Measurements from ENCODE around the gene CDYL2.

Gene CDYL2

DNA sequence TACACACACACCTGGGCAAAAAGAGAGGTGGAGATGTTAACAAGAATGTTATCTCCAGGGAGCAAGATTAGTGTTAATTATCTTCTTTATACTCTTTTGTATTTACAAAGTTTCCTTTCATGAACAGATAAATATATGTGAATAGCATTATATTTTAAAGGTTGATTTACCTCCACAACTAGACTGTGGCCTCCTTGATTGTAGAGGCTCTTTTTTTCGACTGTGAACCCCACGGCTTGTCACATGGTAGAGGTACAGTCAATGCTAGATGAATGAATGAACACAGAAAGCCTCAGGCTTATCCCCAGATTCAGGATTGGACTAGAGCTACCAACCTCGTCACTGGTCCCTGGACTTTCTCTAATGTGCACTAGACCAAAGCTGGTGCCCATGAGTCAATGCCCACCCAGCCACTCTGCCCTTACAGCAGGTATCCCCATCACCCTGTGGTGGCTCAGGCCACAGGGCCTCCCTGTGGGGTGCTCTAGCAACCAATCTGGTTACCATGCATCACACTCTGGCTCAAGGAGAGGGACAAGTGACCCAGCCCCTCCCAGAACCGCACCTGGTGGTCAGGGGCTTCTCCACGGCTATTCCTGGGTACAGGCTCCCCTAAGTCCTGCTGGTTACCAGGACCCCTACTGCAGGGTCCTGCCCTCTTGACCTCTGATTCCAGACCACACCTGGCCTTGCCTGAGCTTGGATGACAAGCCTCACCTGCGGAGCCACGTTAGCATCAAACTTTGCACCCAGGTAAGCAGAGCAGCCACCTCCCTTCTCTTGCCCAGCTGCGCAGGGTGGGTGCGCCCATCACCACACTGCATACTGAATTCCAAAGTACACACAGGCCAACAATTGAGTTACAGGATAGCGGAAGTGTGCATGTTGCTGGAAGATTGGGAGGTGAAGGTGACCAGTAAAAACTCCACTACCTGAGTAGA lies 101.0 kb downstream of the CDYL2 start:
- DNase-seq: no peak

DNA sequence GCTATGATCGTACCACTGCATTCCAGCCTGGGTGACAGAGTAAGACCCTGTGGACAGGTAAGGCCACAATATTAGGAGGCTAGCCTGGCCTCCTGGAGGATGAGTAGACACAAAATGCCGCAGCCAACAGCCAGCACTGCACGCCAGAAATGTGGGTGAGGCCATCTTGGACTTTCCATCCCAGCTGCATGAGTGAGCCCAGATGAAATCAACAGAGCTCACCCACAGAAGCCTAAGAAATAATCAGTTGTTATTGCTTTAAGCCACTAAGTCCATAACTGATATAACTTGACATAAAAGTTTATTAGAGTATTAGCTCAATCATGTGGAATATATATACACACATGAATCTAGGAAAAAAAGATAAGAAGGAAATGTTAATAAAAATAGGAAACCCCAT lies 101.7 kb downstream of the CDYL2 start:
- DNase-seq: no peak

DNA sequence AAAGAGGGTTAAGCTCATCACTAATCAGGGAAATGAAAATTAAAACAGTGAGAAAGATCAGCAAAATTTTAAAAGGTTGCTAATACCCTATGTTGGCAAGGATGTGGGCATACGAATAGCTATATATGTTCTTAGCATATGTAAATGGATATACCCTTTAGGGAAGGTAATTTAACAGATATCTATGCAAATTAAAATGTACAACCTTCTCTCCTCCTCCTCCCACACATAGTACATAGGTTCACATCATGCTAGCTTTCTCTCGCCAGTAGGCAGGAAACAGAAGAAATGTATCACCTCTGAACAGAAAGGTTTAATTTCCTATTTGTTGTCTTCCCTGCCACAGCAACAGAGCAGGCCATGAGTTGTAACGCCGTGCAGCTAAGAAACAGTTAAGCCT lies 103.8 kb downstream of the CDYL2 start:
- DNase-seq: no peak

DNA sequence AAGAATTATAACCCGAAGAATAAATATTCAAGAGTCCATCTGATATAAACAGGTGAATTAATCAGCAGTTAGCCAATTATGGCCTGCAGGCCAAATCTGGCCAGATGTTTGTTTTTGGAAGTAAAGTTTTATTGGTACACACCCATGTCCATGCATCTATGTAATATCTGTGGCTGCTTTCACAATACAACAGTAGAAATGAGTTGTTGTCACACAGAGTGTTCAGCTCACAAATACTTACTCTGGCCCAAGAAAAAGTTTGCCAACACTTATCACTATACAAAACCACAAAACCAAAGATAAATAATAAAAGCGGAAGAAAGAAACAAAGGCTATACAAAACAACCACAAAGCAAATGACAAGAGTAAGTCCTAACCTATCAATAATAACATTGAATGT lies 109.4 kb downstream of the CDYL2 start:
- DNase-seq: no peak

DNA sequence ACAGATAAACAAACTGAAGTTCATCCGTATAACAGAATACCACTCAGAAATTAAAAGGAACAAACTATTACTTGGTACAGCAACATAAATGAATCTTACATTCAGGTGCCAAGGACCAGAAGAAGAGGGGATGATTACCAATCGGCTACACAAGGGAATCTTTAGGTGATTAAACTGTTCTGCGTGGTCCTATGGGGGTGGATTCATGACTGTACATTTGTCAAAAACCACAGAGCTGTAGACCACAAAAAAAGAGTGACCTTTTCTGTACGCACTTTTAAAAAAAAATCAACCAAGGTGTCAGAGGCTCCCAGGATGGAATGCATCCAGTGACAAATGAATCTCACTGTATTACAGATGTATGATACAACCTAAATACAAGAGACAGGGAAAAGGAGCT lies 110.8 kb downstream of the CDYL2 start:
- no peak for DNase-seq

DNA sequence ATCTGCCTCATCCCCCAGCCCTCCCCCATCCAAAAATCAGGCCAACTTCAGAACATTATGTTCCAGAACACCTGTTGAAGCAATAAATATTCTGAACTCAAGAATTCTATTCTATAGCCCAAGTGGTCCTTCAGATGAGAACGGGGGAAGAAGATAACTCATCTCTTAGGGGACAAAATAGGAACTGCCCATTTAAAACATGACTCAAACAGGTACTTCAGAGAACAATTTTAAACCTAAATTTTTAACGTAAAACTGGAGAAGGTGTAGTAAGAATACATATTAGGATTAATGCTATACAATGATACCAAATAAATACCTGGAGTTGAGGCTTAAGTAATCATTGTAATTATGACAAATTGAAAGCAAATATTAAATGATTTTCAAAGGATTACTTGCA lies 112.1 kb downstream of the CDYL2 start:
- DNase-seq: no peak

DNA sequence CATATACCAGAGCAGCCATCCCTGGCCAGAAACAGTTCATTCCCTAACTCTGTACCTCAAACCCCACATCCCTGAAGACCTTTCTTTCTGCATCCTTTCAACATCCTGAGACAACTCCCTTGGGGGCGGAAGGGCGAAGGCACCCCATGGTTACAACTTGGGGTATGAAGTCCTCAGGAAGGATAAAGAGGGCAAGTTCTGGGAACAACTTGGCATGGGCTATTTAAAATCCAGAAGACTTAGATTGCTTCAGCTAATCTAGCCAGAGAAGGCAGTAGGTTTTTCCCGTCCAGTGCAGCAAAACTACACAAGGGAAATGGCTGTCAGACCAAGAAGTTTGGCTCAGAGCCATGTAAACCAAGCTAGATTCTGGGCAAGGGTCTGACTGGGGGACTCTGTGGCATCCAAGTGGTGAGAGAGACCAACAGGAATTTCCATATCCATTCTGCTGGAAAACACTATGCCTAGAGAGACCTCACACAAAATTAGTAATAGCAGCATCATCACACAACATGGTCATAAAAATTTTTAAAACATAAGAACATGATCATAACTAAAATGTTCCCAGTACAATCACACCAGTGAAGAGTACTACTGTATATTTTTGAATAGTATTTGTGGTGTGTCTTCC lies 113.2 kb downstream of the CDYL2 start:
- no peak for DNase-seq

DNA sequence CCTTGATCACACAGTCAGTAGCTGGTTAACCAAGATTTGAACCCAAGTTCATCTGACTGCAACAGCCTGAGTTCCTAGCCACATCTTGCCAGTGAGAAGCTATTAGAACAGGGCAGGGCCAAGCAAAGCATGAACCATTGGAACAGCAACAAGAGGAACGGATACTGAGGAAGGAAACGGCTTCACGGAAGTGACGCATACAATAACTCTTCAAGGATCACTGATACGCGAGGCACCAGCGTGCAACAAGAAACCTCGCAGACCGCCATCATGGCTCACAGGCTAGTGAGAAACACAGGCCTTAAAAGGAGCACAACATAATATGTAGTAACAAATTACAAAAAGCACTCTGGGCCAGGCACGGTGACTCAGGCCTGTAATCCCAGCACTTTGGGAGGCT lies 114.9 kb downstream of the CDYL2 start:
- no peak for DNase-seq

DNA sequence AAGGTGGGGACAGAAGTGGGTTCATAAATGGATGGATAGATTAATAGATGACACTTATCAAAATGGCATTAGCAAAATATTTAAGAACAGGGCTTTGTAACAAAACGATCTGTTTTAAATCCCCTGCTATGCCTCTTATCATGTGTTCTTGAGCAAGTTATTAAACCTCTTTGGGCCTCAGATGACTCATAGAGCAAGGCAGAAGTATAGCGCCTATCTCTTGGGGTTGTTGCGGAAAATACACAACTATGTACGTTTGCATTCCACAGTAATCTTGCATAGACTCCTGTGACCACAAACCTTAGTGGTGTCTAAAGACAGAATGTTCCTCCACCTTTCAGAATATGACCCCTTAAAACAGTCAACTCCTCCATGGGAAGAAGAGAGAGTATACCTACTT lies 116.8 kb downstream of the CDYL2 start:
- no peak for DNase-seq

DNA sequence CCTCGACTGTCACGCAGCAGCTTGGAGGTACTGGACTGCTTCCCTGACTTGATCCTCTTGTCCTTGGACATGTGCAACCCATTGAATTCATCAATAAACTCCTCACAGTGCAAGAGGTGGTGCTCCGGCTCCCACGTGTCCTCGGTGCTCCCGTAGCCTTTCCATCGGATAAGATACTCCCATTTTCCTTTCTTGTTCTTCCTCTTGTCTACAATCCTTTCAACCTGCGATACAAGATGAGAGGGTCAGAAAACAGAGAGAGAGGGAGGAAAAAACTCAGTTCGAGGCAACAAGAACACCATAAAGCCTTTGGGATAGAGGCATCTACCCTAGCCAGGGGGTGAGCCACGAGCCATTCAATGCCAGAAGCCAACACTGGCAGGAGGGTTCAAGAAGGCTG lies 119.5 kb downstream of the CDYL2 start:
- no peak for DNase-seq

DNA sequence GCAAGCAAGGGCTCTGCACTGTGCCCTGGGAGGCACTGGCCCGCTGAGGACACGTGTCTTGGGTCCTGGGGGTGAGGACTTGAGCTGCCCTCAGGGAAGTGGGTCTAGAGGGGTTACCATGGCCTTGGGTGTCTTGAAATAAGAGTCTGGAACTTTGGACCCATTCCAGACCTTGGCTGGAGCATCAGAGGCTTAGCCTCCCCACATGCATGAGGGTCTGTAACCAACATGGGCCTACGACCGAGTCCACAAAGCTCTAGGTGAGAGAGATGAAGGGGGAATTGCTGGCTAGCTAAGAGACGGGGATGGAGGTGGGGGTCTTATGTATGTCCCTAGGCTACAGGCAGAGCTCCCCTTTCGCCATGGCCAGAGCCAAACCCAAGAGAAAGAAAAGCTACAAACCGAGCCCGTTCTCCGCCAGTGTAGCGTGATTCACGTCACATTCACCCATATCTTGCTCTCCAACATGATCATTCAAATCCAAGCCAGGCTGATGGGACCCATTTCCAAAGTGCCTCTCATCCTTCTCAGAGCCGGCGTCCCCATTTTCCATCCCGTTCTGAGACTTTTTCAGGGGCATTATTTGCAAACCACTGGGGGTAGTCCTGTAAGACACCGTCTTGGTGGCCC lies 120.1 kb downstream of the CDYL2 start:
- DNase-seq: no peak

DNA sequence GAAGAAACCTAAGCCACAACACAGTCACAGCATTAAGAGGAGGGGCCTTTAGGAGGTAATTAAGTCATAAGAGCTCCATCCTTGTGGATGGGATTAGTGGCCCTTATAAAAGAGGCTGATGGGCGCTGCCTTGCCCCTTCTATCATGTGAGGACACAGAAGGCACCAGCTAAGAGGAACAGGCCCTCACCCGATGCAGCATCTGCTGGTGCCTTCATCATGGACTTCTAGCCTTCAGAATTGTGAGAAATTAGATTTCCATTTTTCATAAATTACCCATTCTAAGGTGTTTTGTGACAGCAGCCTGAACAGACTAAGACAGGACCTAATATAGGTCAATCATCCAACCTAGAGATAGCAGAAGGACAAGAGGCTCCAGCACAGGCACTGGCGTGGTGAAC lies 120.8 kb downstream of the CDYL2 start:
- DNase-seq: no peak

DNA sequence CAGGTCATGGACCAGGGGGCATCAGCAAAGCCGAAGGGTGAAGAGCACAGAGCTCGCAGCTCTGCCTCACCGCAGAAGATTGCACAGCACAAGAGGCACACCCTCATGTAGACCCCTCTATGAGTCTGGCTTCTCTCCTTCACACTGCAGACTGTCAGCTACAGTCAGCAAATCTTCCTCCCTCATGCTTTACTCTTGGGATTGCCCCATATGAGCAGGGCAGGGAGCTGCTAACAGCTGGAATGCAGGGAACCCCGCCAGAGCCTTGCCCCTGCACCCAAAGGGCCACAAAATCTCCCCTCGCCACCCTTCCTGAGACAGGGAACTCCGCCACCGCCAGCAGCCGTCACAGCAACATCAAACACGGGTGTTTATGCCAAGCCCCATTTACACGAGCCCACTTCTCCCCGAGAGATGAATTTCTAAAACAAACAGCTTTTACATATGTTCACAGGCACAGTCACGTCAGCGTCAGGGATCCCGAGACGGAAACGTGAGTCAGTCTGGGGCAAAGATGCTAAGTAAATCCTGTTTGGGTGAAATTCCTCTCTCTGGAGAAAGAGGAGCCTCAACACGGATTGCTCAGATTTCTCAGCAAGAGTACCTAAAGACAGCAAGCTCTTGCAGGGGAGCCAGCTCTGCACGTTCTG lies 121.9 kb downstream of the CDYL2 start:
- DNase-seq: no peak

DNA sequence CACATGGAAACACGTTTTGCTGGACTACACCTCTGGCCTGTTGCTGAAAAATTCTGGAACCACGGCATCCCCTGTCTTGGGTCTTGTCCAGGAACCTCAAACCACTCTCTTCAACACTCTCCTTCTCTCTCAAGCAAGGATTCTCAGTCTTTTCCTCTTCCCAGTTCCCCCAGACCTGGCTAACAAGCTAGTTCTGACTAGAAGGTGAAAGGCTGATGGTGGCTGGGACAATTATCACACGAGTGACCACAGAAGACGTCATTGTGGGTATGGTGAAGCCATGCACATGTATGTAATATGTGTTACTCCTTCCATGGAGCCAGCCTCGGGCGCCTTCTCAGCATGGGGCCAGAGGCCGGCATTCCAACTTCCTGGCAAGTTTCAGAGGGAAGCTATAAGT lies 123.0 kb downstream of the CDYL2 start:
- no peak for DNase-seq

DNA sequence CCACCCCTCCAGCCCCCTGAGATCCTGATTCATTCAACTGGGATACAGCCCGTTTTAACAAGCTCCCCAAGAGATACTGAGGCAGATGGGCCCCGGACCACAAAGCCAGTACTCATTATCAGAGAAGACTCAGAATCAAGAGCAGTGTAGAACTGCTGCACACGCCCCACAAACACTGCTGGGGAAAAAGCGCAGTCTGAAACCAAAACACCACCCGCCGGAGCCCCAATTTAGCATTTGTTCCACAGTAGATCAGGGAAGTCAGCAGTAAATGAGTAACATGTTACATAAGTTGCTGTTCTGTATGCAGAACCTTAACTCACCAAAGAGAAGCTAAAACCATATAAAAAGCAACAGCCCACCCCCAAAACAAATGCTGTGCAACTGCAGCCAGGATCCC lies 123.6 kb downstream of the CDYL2 start:
- no peak for DNase-seq

DNA sequence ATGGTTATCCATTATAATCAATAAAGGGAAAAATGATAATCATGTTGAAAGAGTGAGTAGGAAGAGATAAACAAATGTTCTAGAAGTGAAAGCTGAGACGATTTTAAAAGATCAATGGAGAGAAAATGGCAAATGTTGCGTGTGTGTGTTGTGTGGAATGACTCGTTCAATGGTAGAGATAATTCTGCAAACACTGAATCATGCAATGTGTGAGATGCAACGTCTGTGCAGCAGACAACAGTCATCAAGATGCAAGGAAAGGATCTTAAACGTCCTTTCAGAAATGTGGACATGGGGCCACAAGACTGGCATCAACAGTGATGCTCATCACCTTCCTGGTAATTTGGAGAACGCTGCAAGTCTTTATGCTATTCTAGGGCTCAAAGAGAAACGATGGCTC lies 124.4 kb downstream of the CDYL2 start:
- no peak for DNase-seq

DNA sequence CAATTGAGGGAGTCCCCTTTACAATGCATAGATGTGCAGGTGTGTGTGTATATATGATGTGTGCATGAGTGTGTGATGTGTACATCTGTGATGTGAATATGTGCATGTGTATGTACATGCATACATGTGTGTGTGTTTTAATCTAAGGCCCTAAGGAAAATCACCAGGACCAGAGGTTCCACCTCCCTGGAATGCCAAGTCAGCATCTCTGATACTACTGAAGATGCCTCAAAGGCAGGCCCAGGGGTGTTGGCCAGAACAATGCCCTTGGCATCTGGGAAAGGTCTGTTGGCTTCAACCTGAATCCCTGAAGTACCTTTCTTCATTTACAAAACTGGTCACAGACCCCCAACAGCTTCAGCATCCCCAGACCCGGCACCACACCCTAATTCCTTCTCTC lies 129.5 kb downstream of the CDYL2 start:
- DNase-seq: no peak

DNA sequence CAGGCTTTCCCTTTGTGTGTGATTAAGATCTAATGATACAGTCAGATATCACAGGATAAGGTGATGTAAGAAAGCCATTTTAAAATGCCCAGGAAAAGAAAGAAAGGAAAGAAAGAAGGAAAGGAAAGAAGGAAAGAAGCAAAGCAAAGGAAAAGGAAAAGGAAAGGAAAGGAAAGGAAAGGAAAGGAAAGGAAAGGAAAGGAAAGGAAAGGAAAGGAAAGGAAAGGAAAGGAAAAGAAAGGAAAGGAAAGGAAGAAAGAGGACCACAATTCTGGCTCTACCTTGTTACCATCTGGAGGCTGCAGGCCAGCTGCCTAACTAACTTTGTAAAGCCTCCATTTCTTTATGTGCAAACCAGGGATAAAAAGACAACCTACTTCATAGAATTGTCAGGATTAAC lies 132.0 kb downstream of the CDYL2 start:
- DNase-seq: no peak

DNA sequence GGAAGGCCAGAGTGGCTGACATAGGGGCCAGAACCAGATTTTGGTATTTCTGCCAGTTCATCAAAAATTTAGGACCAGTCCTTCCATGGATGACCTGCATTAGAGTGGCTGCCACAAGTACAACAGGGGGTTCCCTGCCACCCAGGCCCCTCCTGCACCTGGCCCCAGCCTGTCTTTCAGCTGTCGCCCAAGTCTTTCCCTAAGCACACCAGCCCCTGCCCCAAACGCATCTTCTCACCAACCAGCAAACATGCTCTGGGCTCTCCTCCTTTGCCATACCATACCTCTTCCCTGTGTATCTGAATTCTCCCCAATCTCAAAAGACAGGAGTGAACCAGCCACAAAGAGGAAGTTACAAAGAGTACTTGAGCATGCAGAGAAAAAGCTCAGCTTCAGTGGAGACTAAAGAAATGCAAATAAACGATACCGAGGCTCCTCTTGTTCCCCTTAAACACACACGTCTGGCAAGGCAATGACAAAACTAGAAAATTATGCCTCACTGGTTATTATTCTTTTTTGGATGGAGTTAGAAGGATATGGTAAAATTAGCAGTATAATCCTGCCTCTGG lies 133.0 kb downstream of the CDYL2 start:
- DNase-seq: no peak

DNA sequence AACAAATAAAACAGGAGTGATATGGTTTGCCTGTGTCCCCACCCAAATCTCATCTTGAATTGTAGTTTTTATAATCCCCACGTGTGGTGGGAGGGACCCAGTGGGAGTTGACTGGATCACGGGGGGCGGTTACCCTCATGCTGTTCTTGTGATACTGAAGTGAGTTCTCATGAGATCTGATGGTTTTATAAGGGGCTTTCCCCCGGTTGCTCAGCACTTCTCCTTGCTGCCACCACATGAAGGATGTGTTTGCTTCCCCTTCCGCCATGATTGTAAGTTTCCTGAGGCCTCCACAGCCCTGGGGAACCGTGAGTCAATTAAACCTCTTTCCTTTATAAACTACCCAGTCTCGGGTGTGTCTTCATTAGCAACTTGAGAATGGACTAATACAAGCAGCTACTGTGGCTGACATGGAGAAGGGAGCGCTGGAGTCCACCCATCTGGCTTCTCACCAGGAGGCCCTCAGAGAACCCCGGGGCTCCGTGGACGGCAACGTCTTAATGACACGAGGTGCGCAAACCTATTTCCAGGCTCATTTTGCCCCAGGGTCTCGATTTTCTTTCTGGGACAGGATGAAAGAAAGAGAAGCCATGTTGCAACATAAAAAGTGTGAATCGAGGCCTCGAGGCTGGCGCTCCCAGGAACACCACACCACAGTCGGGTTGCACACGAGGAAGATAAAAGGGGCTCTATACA lies 134.1 kb downstream of the CDYL2 start:
- DNase-seq: no peak

DNA sequence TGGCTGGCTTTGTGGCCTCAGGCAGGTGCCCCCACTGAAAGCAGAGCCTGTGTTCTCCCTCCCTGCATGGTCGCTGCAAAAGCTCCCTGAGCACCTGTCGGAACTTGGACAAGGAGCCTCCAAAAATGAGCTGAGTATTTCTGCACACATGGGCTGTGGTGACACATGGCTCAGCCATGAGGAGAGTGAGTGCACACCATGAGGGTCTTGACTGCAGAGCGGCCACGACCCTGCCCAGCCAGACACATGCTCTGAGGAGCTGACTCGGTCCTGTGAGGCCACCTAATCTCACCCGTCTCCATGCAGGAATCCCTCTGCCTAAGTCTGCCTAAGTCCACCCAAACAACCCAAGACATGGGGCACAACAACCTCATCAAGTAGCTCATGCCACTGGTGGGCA lies 134.7 kb downstream of the CDYL2 start:
- no peak for DNase-seq

DNA sequence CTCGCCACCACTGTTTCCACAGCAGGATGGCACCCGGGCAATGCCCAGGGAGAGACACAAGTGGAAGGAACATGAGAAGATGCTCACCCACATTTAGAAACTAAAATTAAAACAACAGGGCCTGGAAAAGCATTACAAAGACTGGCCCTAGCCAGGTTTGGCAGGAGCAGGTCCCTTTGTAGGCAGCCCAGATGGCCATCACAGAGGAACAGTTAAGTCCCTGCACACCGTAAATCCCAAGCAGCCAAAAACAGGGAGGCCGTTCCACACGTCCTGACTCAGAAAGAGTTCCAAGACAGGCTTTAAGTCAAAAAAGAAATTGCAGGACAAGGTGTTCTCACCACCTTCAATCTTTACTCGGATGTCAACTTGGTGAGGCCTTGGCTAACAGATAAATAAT lies 136.5 kb downstream of the CDYL2 start:
- no peak for DNase-seq

DNA sequence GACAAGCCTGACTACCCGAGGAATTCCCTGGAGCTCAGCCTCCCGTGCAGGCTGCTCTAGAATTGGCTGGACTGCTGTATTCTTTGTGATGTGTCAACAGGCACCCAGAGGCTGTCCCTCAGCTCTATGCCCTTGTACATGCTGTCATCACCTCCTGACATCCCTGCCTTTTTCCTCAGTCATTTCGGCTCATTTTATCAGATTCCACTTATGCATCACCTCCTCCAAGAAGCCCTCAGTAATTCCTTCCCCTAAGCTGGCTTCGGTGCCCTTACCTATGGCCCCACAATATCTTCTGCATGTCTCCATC lies 137.2 kb downstream of the CDYL2 start:
- no peak for DNase-seq

Data from GOT3 (cell line).